CD4-positive, alpha-beta T cell treated with Interleukin-15 for 1 hour (primary cell): ENCODE data around the gene ADGRB2.

Experiments used
- DNase-seq: peaks from one replicate; pipeline ENCODE4 v3.0.0-alpha.2; 2020

ADGRB2 gene

DNA sequence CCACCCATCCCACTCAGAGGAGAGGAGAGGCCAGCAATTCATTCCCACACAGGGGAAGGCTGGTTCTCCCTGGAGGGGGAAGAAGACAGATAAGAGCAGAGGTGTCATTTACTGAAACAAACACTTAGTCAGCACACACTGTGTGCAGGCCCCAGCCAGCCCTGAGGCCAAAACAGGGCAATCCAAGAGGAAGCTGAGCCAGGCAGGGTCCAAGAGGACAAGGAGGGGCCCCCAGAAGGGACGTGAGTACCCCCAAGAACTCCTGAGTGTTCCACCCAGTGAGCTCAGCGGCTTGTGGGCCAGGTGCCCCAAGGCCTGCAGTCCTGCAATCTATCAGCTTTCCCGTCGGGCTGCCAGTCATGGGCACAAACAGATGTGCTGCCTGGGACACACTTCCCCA, 15.8 kb downstream of the ADGRB2 start:
- no peak for DNase-seq

- DNase-seq: no peak
Measured at GRCh38 chr1:31747304-31747703, 16.8 kb downstream of the ADGRB2 start.

DNA sequence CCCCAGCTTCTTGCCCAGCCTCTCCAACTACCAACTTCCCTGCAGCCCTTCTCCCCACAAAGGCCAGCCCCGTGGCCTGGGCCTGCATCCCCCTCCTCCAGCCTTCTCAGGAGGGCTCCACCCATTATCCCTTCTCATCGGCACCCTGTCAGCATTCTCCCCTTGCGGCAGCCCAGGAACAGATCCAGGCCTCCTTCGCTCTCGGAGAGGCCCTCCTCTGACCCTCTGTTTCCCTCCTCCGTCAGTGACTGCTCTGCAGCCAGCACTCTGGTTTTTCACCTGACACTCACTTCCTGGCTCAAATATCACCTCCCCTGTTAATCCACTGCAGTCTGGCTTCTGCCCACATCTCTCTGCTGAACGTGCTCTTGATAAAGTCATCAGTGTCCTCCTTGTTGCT, 17.5 kb downstream of the ADGRB2 start:
- DNase-seq: no peak

DNA sequence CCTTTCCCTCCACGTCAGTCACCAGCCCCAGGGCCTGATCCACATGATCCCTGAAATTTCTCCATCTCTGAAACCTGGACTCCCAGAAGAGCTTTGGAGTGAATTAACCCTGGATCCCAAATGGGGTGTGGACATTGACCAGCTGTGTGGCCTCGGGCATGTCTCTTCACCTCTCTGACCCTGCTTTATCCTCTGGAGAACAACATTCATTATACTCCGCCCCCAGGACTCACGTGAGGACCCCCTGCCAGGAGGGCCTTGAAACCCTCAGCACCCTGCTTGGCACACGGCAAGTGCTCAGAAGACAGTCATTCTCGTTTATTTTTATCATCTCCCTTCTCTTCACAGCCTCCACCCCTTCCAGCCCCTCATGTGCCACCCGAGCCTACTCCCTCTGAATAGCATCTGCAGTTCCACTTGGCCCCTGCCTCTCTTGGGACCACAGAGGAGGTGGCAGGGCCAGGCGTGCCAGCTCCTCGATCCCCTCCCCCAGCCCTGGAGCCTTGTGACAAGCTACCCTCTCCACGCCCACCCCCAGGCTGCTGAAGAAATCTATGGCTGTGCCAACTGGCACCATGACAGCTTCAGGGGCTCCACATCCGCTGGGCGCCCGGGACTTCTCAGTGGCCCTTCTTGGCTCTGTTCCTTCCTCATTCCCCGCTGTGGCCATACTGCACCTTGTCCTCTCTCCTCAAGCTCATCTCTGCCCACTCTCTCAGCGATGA, 18.0 kb downstream of the ADGRB2 start:
- no peak for DNase-seq

GRCh38 chr1:31745096-31745945, 18.8 kb downstream of the ADGRB2 start:
- DNase-seq: peak; percentile 48

- peak; percentile 50 for DNase-seq
Measured at GRCh38 chr1:31744165-31744888, 19.8 kb downstream of the ADGRB2 start.

- DNase-seq: no peak
Measured at GRCh38 chr1:31742462-31743212, 21.5 kb downstream of the ADGRB2 start.

- DNase-seq: peak; percentile 58
Measured at GRCh38 chr1:31739346-31739745, 24.8 kb downstream of the ADGRB2 start.

GRCh38 chr1:31736675-31737074, 27.5 kb downstream of the ADGRB2 start:
- no peak for DNase-seq

GRCh38 chr1:31735571-31735970, 28.6 kb downstream of the ADGRB2 start:
- no peak for DNase-seq

GRCh38 chr1:31734582-31735107, 29.5 kb downstream of the ADGRB2 start:
- no peak for DNase-seq

DNA sequence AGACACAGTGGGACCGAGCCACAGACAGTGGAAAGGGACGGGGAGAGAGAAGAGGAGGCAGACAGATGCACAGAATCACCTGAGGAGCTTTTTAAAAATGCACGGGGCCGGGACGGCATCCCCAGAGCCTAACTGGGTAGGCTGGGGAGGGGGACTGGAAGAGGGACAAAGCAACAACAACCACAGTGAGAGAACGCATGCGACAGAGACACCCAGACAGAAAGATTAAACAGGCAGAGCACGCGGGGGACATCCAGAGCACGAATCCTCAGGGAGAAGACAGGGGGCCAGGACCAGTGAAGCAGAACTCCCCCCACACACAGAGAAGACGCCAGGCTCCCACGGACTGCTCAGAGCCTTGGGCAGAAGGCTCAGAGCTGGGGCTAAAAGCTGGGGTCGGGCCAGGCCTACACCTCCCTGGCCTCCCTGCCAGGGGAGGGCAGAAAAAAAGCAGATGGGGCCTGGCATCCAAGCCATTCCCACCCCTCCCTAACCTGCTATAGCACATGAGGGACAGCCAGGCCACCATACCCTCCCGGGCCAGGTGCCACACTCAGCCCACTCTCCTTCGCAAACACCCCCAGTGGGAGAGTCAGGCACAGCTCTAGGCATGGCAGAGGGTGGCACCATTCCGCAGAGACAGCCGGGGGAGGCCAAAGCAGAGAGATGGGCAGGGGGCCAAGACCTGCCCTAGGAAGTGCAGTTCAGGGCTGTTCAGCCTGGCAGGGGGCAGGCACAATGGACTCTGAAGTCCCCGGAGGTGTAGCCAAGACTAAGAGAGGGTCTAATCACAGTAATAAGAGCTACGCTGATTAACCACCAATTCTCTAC, 30.5 kb downstream of the ADGRB2 start:
- no peak for DNase-seq

DNA sequence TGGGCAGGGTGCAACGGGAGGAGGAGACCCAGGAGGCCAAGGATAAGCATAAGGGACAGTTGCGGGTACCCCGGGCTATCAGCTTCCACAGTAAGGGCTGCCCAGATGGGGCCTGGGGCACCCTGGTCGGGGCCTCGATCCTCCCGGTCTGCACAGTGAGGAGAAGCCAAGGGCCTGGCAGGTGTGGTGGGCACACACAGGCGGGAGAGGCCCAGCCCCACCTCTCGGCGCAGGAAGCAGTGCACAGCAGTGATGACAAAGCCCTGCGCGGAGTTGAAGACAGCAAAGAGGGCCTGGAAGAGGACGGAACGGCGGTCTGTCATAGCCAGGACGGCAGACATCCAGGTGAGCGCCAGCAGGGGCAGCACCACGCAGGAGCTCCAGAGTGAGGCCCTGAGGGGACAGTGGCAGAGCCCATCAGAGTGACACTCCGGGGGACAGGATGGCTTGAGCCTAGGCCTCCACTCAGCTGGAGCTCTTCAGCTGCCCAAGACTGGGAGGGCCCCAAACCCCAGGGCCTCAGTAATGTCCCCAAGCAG, 31.3 kb downstream of the ADGRB2 start:
- no peak for DNase-seq

- no peak for DNase-seq
Measured at GRCh38 chr1:31732343-31732742, 31.8 kb downstream of the ADGRB2 start.

- no peak for DNase-seq
Measured at GRCh38 chr1:31731049-31731565, 33.0 kb downstream of the ADGRB2 start.

DNA sequence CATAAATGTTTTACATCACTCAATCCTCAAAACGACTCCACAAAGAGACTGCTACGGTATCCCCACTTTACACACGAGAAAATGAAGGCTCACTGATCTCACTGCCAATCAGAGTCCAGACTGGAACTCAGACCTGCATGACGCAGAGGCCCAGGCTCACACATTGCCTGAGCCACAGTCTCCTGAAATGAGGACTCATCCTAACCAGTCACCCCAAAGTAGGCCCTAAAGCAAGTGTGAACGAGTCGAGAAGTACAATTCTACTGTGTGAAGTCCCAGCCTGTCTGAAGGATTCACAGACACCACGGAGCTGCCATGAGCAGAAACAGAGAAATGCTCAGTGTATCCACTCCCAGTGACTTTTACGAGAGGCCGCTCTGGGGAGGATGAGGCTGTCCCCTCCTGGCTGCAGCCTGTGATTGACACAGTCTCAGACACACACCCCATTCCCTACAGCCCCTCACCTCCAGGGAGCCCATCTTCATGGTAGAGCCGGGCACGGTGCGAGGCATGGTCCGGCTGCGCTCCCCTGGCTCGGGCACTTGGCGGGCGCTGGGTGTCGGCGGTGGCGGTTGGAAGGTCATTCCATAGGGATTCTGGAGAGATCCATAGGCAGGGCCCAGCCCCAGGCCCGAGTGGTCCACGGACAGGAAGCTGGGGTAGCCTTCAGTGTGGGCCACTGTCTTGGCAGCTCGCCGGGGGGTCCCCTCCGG, 33.6 kb downstream of the ADGRB2 start:
- no peak for DNase-seq

DNA sequence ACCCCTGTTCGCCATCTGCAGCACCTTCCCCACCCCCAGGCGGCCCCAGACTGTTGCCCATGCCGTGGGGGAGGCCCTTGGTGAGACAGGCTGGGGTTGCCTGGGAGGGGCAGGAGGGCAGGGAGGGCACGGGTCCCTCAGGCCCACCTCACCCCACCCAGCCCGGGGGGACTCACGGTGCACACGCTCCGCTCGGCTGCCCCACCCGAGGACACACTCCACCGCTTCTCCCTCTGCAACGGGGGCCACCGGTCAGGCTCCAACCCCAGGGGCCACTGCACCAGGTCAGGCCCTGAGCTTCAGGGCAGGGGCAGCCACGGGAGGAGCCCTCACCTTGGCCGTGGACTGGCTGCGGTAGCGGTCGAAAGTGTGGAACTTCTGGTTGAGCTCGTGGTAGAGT, 36.3 kb downstream of the ADGRB2 start:
- DNase-seq: no peak

- DNase-seq: no peak
Measured at GRCh38 chr1:31727195-31727594, 36.9 kb downstream of the ADGRB2 start.

- DNase-seq: no peak
Measured at GRCh38 chr1:31726715-31727114, 37.4 kb downstream of the ADGRB2 start.

- DNase-seq: no peak
Measured at GRCh38 chr1:31725777-31726535, 38.2 kb downstream of the ADGRB2 start.
